Neural progenitor cell (in vitro differentiated cells): Measurements from ENCODE around the gene RHOF. TPM values are rescaled to one million over a fixed set of nuclear protein-coding genes. Genes with fewer than 3 reads are reported as not detected.

Source experiments
- DNase-seq: peaks from one replicate; pipeline ENCODE4 v3.0.0-alpha.2; 2016; ENCODE audit warnings: low spot score
- H2AFZ ChIP-seq: fragments of 200-600 bp; sonication (generic); replicated peaks from 2 replicates; pipeline ENCODE4 v1.6.1; 2016; ENCODE audit warnings: antibody characterized with exemption
- H3F3A ChIP-seq: fragments of 200-600 bp; sonication (generic); 2 replicates; pipeline ENCODE4 v1.6.1; 2016; ENCODE audit warnings: antibody characterized with exemption, low read depth
- H3K27ac ChIP-seq: fragments of 200-600 bp; sonication (generic); 2 replicates; pipeline ENCODE4 v1.5.1; 2016; ENCODE audit warnings: mild to moderate bottlenecking
- H3K27me3 ChIP-seq: fragments of 200-600 bp; sonication (generic); 2 replicates; pipeline ENCODE4 v1.6.1; 2016; ENCODE audit warnings: mild to moderate bottlenecking, moderate library complexity
- H3K36me3 ChIP-seq: fragments of 200-600 bp; sonication (generic); 2 replicates; pipeline ENCODE4 v1.5.1; 2016
- H3K4me1 ChIP-seq: fragments of 200-600 bp; sonication (generic); 2 replicates; pipeline ENCODE4 v1.6.1; 2016; ENCODE audit warnings: mixed run types
- H3K4me2 ChIP-seq: fragments of 200-600 bp; sonication (generic); 2 replicates; pipeline ENCODE4 v1.6.1; 2016
- H3K4me3 ChIP-seq: fragments of 200-600 bp; sonication (generic); 2 replicates; pipeline ENCODE4 v1.5.1; 2016
- H3K79me2 ChIP-seq: fragments of 200-600 bp; sonication (generic); 2 replicates; pipeline ENCODE4 v1.6.1; 2016; ENCODE audit warnings: low read depth
- H3K9ac ChIP-seq: fragments of 200-600 bp; sonication (generic); 2 replicates; pipeline ENCODE4 v1.6.1; 2016
- H3K9me3 ChIP-seq: fragments of 200-600 bp; sonication (generic); 2 replicates; pipeline ENCODE4 v1.5.1; 2016; ENCODE audit warnings: low read depth
- H4K20me1 ChIP-seq: fragments of 200-600 bp; sonication (generic); 2 replicates; pipeline ENCODE4 v1.6.1; 2016; ENCODE audit warnings: low read depth
- H3K27ac Mint-ChIP-seq: 3 replicates; pipeline ENCODE4 v1.8.0; 2021; ENCODE audit warnings: mixed read lengths
- H3K27me3 Mint-ChIP-seq: 2 replicates; pipeline ENCODE4 v1.8.0; 2022; ENCODE audit warnings: low read depth, mild to moderate bottlenecking, inconsistent platforms, moderate library complexity, mixed read lengths; ENCODE audit not compliant: insufficient read depth
- H3K36me3 Mint-ChIP-seq: 3 replicates; pipeline ENCODE4 v1.8.0; 2021; ENCODE audit warnings: mixed read lengths
- H3K4me1 Mint-ChIP-seq: 3 replicates; pipeline ENCODE4 v1.8.0; 2021; ENCODE audit warnings: mixed read lengths
- H3K4me3 Mint-ChIP-seq: 3 replicates; pipeline ENCODE4 v1.8.0; 2021; ENCODE audit warnings: mild to moderate bottlenecking, moderate library complexity, mixed read lengths
- H3K9me3 Mint-ChIP-seq: 3 replicates; pipeline ENCODE4 v1.8.0; 2020; ENCODE audit warnings: mixed read lengths
- EZH2 ChIP-seq: fragments of 200-600 bp; sonication (generic); IDR thresholded peaks from 2 replicates; pipeline ENCODE4 v1.6.1; 2017; ENCODE audit warnings: antibody characterized with exemption, mild to moderate bottlenecking, moderate library complexity
- EZH2phosphoT487 ChIP-seq: fragments of 200-600 bp; sonication (generic); IDR thresholded peaks from 2 replicates; pipeline ENCODE4 v1.6.1; 2017; ENCODE audit warnings: antibody characterized with exemption
- total RNA-seq: library from RNA; depleted of rRNA; stranded (reverse); fragments of >200 nt; gene quantifications from 2 replicates; pipeline ENCODE4 v1.2.3, GENCODE V29; 2015; ENCODE audit warnings: low replicate concordance
- TF ChIP-seq, protein P1 (sequence below): fragments of 200-600 bp; sonication (generic); IDR thresholded peaks from 2 replicates; pipeline ENCODE4 v1.5.1; 2017; ENCODE audit warnings: antibody characterized with exemption, mild to moderate bottlenecking

The RHOF gene
- total RNA-seq, 1 donor from 2014 or later = 20.1 TPM

- peaks cover 54% of the 10 kb centered on the region for H4K20me1 ChIP-seq
- H3K27me3 ChIP-seq = no peaks in the 10 kb centered on the region
- peaks cover 16% of the 10 kb centered on the region for H3K36me3 Mint-ChIP-seq
- peak overlapping the region; percentile 92 for H3K4me3 Mint-ChIP-seq
- H3K9me3 Mint-ChIP-seq = no peaks in the 10 kb centered on the region
- no peak overlapping the region for H2AFZ ChIP-seq
- peak overlapping the region; percentile 84 for H3K4me3 ChIP-seq
- no peaks in the 10 kb centered on the region for H3K9me3 ChIP-seq
- H3K27ac ChIP-seq = peak overlapping the region; percentile 96
- H3F3A ChIP-seq = peaks cover 63% of the 10 kb centered on the region
- H3K4me1 Mint-ChIP-seq = peaks cover 40% of the 10 kb centered on the region
- peaks cover 89% of the 10 kb centered on the region for H3K79me2 ChIP-seq
- peaks cover 14% of the 10 kb centered on the region for H3K27me3 Mint-ChIP-seq
- peak overlapping the region; percentile 99 for H3K4me2 ChIP-seq
- peaks cover 35% of the 10 kb centered on the region for H3K4me1 ChIP-seq
- TF ChIP-seq EZH2phosphoT487 (no peak), EZH2 (no peak)
- TF ChIP-seq, protein P1, sequence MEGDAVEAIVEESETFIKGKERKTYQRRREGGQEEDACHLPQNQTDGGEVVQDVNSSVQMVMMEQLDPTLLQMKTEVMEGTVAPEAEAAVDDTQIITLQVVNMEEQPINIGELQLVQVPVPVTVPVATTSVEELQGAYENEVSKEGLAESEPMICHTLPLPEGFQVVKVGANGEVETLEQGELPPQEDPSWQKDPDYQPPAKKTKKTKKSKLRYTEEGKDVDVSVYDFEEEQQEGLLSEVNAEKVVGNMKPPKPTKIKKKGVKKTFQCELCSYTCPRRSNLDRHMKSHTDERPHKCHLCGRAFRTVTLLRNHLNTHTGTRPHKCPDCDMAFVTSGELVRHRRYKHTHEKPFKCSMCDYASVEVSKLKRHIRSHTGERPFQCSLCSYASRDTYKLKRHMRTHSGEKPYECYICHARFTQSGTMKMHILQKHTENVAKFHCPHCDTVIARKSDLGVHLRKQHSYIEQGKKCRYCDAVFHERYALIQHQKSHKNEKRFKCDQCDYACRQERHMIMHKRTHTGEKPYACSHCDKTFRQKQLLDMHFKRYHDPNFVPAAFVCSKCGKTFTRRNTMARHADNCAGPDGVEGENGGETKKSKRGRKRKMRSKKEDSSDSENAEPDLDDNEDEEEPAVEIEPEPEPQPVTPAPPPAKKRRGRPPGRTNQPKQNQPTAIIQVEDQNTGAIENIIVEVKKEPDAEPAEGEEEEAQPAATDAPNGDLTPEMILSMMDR = no peak
- no peaks in the 10 kb centered on the region for H3K36me3 ChIP-seq
- H3K9ac ChIP-seq = peak overlapping the region; percentile 84
- peak overlapping the region; percentile 100 for H3K27ac Mint-ChIP-seq
- no peak for DNase-seq
Measured at GRCh38 chr12:121802485-121802842, 9.0 kb upstream of the RHOF start.

GRCh38 chr12:121801595-121802484, 8.4 kb upstream of the RHOF start:
- Histone ChIP-seq H3K27me3 (no peaks in the 10 kb centered on the region), H4K20me1 (peaks cover 54% of the 10 kb centered on the region), H3K4me1 (peaks cover 37% of the 10 kb centered on the region), H3K4me2 (peak overlapping the region; percentile 99), H3F3A (peaks cover 70% of the 10 kb centered on the region), H3K27ac (peak overlapping the region; percentile 96), H3K4me3 (peak overlapping the region; percentile 84), H2AFZ (no peak overlapping the region), H3K36me3 (no peaks in the 10 kb centered on the region), H3K9me3 (no peaks in the 10 kb centered on the region), H3K79me2 (peaks cover 89% of the 10 kb centered on the region), H3K9ac (peak overlapping the region; percentile 84)
- peaks cover 14% of the 10 kb centered on the region for H3K27me3 Mint-ChIP-seq
- peak overlapping the region; percentile 92 for H3K4me3 Mint-ChIP-seq
- peaks cover 18% of the 10 kb centered on the region for H3K36me3 Mint-ChIP-seq
- DNase-seq = peak; percentile 58
- TF ChIP-seq, protein P1 = no peak
- TF ChIP-seq EZH2 (no peak), EZH2phosphoT487 (no peak)
- peak overlapping the region; percentile 100 for H3K27ac Mint-ChIP-seq
- no peaks in the 10 kb centered on the region for H3K9me3 Mint-ChIP-seq
- peaks cover 41% of the 10 kb centered on the region for H3K4me1 Mint-ChIP-seq

DNA sequence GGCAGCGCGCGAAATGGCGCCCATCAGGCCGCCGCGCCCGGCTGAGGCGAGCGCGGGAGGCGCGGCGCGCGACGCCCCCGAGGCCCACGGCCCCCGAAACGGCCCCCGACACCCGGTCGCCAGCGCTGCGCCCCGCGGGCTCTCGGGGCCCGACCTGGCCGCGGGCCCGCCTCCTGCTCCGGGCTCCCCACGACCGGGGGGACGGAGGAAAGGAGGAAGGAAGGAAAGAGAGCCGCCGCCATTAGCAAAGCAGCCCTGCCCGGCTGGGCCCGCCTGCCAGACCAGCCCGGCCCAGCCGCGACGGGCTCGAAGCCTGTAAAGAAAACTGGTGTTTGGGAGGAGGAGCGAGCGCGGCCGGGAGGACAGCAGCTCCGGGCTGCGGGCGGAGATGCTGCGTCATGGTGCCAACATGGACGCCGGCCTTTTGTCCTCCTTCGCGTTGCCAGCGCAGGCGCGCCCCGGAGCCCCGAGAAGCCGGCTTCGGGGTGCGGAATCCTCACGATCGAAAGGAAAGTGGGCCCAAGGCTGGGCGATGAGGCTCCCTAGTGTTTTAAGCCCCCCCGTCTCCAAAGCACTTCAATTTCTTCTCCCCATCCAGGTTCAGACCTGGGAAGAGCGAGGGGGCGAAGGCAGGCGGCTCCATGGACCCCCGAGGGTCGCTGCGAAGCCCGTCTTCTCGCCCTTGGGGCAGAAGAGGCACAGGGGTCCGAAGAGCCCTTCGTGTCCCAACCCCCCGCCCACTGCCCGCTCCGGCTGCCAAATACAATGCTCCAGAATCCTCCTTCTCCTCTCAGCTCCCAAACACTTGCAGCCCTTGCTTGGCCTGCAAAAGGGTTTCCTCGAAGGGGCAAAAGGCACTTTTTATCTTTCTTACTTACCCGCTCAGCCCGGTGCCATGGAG, 7.5 kb upstream of the RHOF start:
- Histone ChIP-seq H3K4me1 (peaks cover 29% of the 10 kb centered on the region), H3K9ac (peak overlapping the region; percentile 84), H3K36me3 (no peaks in the 10 kb centered on the region), H3F3A (peaks cover 72% of the 10 kb centered on the region), H3K79me2 (peaks cover 89% of the 10 kb centered on the region), H2AFZ (no peak overlapping the region), H4K20me1 (peaks cover 54% of the 10 kb centered on the region), H3K27ac (peak overlapping the region; percentile 96), H3K4me2 (peak overlapping the region; percentile 99), H3K27me3 (no peaks in the 10 kb centered on the region), H3K4me3 (peak overlapping the region; percentile 84), H3K9me3 (no peaks in the 10 kb centered on the region)
- H3K36me3 Mint-ChIP-seq = peaks cover 15% of the 10 kb centered on the region
- TF ChIP-seq EZH2phosphoT487 = no peak
- TF ChIP-seq, protein P1 = no peak
- TF ChIP-seq EZH2 = no peak
- DNase-seq = peak; percentile 89
- H3K27ac Mint-ChIP-seq = peak overlapping the region; percentile 100
- H3K4me1 Mint-ChIP-seq = peaks cover 34% of the 10 kb centered on the region
- peaks cover 14% of the 10 kb centered on the region for H3K27me3 Mint-ChIP-seq
- H3K9me3 Mint-ChIP-seq = no peaks in the 10 kb centered on the region
- H3K4me3 Mint-ChIP-seq = peak overlapping the region; percentile 92
